NK-92 (cell line): Measurements from ENCODE around the gene AGA.

ENCODE experiments used
- DNase-seq: peaks from one replicate; lab custom pipeline; 2025; ENCODE audit not compliant: unreplicated experiment; lab: John Stamatoyannopoulos, UW

Gene AGA

DNA sequence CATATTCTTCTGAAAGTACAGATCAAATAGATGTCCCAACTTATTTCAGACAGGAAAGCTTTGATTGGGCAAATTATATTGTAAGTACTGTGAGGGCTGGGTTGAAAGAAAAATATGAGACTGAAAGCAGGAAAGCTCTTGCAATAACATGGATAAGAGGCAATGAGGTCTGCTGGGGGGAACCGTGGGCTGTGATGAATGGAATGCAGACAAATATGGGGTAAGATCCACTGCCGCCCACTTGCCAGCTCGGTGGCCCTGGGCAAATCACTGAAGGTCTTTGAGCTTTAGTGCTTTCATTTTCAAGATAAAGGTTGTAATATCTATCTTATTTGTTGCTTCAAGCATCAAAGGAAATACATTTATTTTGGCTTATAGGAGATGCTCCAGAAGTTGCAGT lies 51.0 kb downstream of the AGA start:
- no peak for DNase-seq

DNA sequence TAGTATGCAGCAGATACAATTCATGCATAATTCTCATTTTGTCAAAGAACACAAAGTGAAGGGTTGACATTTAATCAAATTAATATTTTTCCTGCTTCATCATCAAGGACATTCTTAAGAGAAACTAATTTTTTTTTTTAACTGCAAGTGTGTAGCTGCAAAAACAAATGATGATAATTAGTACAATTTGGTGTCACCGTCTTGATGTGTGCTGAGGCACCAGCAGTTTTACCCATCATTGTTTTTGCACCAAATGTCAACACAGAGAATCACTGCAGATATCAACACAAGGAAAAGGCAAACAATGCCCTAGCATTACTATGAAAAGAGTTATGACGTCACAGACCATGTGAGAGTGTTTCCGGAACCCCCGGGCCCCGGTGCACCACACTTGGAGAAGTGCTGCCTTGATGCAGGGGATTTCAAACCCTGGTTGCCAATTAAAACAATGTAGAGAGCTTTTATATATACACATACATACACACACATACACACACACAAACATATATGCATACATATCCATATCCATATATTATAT lies 55.9 kb downstream of the AGA start:
- DNase-seq, result no peak

DNA sequence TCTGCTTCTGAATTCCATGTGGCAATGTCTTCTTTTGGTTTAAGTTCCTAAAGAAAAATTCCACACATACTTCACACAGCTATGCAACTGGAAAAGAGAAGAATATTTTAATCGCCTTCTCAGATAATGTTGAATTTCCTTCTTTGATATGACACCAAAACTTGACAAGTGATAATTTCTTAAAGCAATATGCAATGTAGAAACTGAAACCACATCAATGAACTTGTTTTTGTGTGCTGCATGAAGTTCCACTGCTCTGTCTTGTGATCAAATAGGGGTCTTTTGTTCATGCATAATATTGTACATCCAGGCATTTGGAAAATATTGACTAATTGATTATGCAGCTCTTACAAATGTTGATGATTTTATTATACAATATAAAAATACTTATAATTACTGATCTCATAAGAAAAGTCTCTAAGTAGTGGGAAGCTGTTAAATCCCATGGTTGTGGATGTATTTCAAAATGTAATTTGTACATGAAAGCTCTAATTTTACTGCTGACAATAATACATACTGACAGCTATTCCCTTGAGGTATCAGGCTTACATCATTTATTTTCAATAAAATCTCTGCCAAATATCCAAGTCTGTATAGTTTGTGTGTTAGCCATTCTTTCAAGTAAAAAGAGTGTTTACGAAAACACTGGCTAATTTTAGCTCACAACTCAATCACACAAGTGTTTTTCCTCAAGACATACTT lies 56.5 kb downstream of the AGA start:
- DNase-seq, result no peak

- no peak for DNase-seq
These were observed 57.3 kb downstream of the AGA start for GRCh38 chr4:177384856-177385397.

DNA sequence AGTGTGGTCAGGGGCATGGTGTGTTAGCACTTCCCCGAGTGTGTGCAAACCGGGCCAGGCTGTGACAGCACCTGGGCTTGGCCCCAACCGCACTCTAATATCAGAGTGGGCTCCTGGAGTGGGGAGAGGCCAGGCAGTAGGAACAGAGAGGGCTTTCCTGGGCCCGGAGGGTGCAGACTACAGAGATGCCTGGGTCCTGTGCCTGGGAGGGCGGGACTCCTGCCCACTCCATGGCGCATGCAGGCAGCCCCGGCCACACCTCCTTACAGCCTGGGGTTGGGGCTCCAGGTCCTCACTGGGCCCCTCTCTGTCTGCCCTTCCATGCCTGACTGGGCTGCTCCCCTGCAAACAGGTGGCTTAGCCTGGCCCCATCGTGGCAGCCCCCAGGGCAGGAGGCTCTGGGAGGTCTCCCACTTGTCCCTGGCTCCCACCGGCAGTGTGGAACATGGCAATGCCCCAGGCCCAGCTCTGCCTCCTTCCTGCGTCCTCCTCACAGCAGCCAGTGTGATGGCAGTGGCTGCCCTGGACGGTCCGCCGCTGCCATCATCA lies 60.4 kb downstream of the AGA start:
- DNase-seq, result no peak
